K562 (cell line): ENCODE measurements around the gene TMIGD1. TPM values are rescaled to one million over a fixed set of nuclear protein-coding genes. Genes with fewer than 3 reads are reported as not detected.

ENCODE experiments used
- ATAC-seq: fragments of 200-7000 bp; cut with Tn5 transposase; 3 replicates; pipeline ENCODE4 v1.9.1; 2020; ENCODE audit warnings: moderate library complexity
- BruUV-seq: library from RNA; stranded (reverse); fragments of 400-500 nt; replicated peaks from 2 replicates; lab custom pipeline; 2021; lab: Mats Ljungman, UMichigan
- CTCF ChIA-PET: fragments of 300-600 bp; formaldehyde crosslinking; extraction: SDS; loops from one replicate; lab custom pipeline; 2021; ENCODE audit warnings: low intra/inter-chr PET ratio; lab: Yijun Ruan, JAX
- POLR2A ChIA-PET: fragments of 300-600, 350-650 bp; sonication (Branson Sonifier 250); formaldehyde crosslinking; extraction: SDS; loops from one replicate; lab custom pipeline; 2021; ENCODE audit warnings: antibody characterized with exemption, inconsistent platforms; lab: Yijun Ruan, JAX
- DNase-seq, 4 experiments: peaks; one replicate each; pipeline versions ENCODE4 v3.0.0 to v3.0.0-alpha.2; 2011 to 2018; ENCODE audit warnings: low spot score in 3 of 4, mixed read lengths in 3 of 4; ENCODE audit errors: extremely low read depth in 1 of 4
- FAIRE-seq: peaks from 2 replicates; lab custom pipeline; 2011; peaks lifted over from hg19 to GRCh38; lab: Jason Lieb, UNC
- H2AFZ ChIP-seq: 2 replicates; pipeline ENCODE4 v1.6.0; 2011; ENCODE audit warnings: low read depth, low read length, control low read depth, inconsistent platforms
- H3K27ac ChIP-seq: fragments of 200-600 bp; 3 replicates; pipeline ENCODE4 v1.8.0; 2011; ENCODE audit warnings: low read depth, mild to moderate bottlenecking, control low read depth, inconsistent platforms, low read length, moderate library complexity, mixed read lengths; ENCODE audit errors: extremely low read depth
- H3K27me3 ChIP-seq, 2 experiments: fragments of 300-600 bp in 1 of 2; 2 replicates in 1 of 2; 3 replicates in 1 of 2; pipeline versions ENCODE4 v1.6.0 to v1.8.0; 2011; ENCODE audit warnings: inconsistent platforms in 2 of 2, low read length in 2 of 2, mild to moderate bottlenecking in 1 of 2, mixed read lengths in 1 of 2, moderate library complexity in 1 of 2; ENCODE audit not compliant: control insufficient read depth in 2 of 2, insufficient read depth in 2 of 2
- H3K36me3 ChIP-seq: fragments of 300-600 bp; 3 replicates; pipeline ENCODE4 v1.8.0; 2011; ENCODE audit warnings: mild to moderate bottlenecking, low read length, inconsistent platforms; ENCODE audit not compliant: control insufficient read depth, insufficient read depth
- H3K4me1 ChIP-seq, 2 experiments: fragments of 200-600 bp in 1 of 2; replicated peaks in 1 of 2; 2 replicates in 1 of 2; 3 replicates in 1 of 2; pipeline versions ENCODE4 v1.5.1 to v1.8.0; 2011; ENCODE audit warnings: inconsistent platforms in 2 of 2, low read length in 2 of 2, mild to moderate bottlenecking in 1 of 2, mixed read lengths in 1 of 2, moderate library complexity in 1 of 2; ENCODE audit not compliant: control insufficient read depth in 2 of 2, insufficient read depth in 2 of 2
- H3K4me2 ChIP-seq: 2 replicates; pipeline ENCODE4 v1.6.1; 2011; ENCODE audit warnings: low read length, control low read depth, inconsistent platforms, mixed read lengths; ENCODE audit not compliant: insufficient read depth
- H3K4me3 ChIP-seq: fragments of 200-600 bp; sonication (generic), shearing (Covaris generic); 2 replicates; pipeline ENCODE4 v1.5.1; 2016; ENCODE audit warnings: control low read depth, inconsistent platforms
- H3K79me2 ChIP-seq: fragments of 200-600 bp; 3 replicates; pipeline ENCODE4 v1.8.0; 2011; ENCODE audit warnings: low read length, inconsistent platforms; ENCODE audit not compliant: control insufficient read depth, insufficient read depth
- H3K9ac ChIP-seq, 2 experiments: 2 replicates each; pipeline versions ENCODE4 v1.6.0 to v1.6.1; 2011; ENCODE audit warnings: low read depth in 2 of 2, low read length in 2 of 2, control low read depth in 1 of 2, inconsistent platforms in 1 of 2, mild to moderate bottlenecking in 1 of 2, mixed read lengths in 1 of 2; ENCODE audit not compliant: insufficient read depth in 1 of 2
- H3K9me1 ChIP-seq: one replicate; pipeline ENCODE4 v1.6.0; 2011; ENCODE audit warnings: inconsistent platforms, mild to moderate bottlenecking, low read length, moderate library complexity; ENCODE audit not compliant: control insufficient read depth, insufficient read depth
- H3K9me3 ChIP-seq: replicated peaks from 2 replicates; pipeline ENCODE4 v1.5.1; 2011; ENCODE audit warnings: low read depth, low read length, inconsistent platforms; ENCODE audit not compliant: control insufficient read depth, insufficient read depth
- H4K20me1 ChIP-seq: replicated peaks from 2 replicates; pipeline ENCODE4 v1.6.1; 2011; ENCODE audit warnings: low read length, inconsistent platforms, mixed read lengths; ENCODE audit not compliant: control insufficient read depth, insufficient read depth
- FOXP1 ChIP-seq: sonication (generic); formaldehyde crosslinking; IDR thresholded peaks from 2 replicates; pipeline ENCODE4 v1.8.0; 2022; ENCODE audit warnings: mild to moderate bottlenecking, missing genetic modification reagents
- JUN ChIP-seq, 2 experiments: sonication (generic) in 1 of 2; formaldehyde crosslinking in 1 of 2; IDR thresholded peaks; 2 replicates each; pipeline versions ENCODE4 v1.6.1 to v1.8.0; 2012 to 2022; ENCODE audit warnings: borderline replicate concordance in 2 of 2, mild to moderate bottlenecking in 2 of 2, improper control_type of control experiment in 1 of 2, low read depth in 1 of 2, low read length in 1 of 2, missing genetic modification reagents in 1 of 2
- MED1 ChIP-seq: sonication (generic); formaldehyde crosslinking; IDR thresholded peaks from 2 replicates; pipeline ENCODE4 v1.8.1; 2023; ENCODE audit warnings: missing genetic modification reagents, borderline replicate concordance
- ZNF134 ChIP-seq: fragments of 250-450 bp; sonication (Bioruptor Pico); conservative IDR thresholded peaks from 2 replicates; pipeline ENCODE4 v1.4.0; 2020
- ZNF24 ChIP-seq: fragments of 450-650 bp; IDR thresholded peaks from 2 replicates; pipeline ENCODE4 v1.6.1; 2016
- WGBS: fragments of 100-300 bp; shearing (Covaris generic); methylation state at CpG from one replicate; pipeline ENCODE4 v1.1.6; 2016; ENCODE audit warnings: low coverage, mixed read lengths; ENCODE audit not compliant: insufficient coverage; ENCODE audit errors: missing lambda C conversion rate; 5-methylcytosine and 5-hydroxymethylcytosine counted together
- in situ Hi-C: fragments of 300-500 bp; cut with MboI; formaldehyde crosslinking; loops from 4 replicates; pipeline ENCODE4 v1.15.0; 2018; ENCODE audit warnings: inconsistent platforms, mixed read lengths
- intact Hi-C: fragments of 100-400 bp; cut with micrococcal nuclease; formaldehyde crosslinking; loops from 2 replicates; pipeline ENCODE4 v1.14.2; 2022
- polyA plus RNA-seq, 8 experiments: library from polyadenylated mRNA; depleted of rRNA in 4 of 8; stranded (reverse) in 5 of 8; unstranded in 3 of 8; fragments of >200 nt; fragmentation: Nextera tagmentation in 2 of 8; fragmentation: Illumina TruSeq in 1 of 8; extraction: Ambion mirVana in 2 of 8; extraction: Trizol in 1 of 8; gene quantifications; 2 replicates each; pipeline versions ENCODE4 v1.2.1 to v1.2.3, GENCODE V29; 2011 to 2014; ENCODE audit warnings: inconsistent platforms in 1 of 8, missing spikeins in 1 of 8
- total RNA-seq, 7 experiments: library from RNA; depleted of rRNA in 6 of 7; stranded (reverse); fragments of >200 nt in 6 of 7; fragmentation: Illumina TruSeq in 2 of 7; extraction: Trizol in 2 of 7; gene quantifications; 2 replicates each; pipeline versions ENCODE4 v1.2.1 to v1.2.3, GENCODE V29; 2011 to 2021; ENCODE audit warnings: low replicate concordance in 1 of 7
- TF ChIP-seq, protein P1 (sequence below): IDR thresholded peaks from 2 replicates; pipeline ENCODE4 v1.6.1; 2016; ENCODE audit warnings: missing genetic modification characterization, missing compliant biosample characterization
- TF ChIP-seq, protein P2 (sequence below): fragments of 250-450 bp; sonication (Bioruptor Pico); IDR thresholded peaks from 2 replicates; pipeline ENCODE4 v1.5.0; 2021

The TMIGD1 gene
- total and polyA plus RNA-seq, 9 of the 15 experiments (the other 6 are each of a cell fraction or from before 2014, with no cell fraction given), result not detected

DNA sequence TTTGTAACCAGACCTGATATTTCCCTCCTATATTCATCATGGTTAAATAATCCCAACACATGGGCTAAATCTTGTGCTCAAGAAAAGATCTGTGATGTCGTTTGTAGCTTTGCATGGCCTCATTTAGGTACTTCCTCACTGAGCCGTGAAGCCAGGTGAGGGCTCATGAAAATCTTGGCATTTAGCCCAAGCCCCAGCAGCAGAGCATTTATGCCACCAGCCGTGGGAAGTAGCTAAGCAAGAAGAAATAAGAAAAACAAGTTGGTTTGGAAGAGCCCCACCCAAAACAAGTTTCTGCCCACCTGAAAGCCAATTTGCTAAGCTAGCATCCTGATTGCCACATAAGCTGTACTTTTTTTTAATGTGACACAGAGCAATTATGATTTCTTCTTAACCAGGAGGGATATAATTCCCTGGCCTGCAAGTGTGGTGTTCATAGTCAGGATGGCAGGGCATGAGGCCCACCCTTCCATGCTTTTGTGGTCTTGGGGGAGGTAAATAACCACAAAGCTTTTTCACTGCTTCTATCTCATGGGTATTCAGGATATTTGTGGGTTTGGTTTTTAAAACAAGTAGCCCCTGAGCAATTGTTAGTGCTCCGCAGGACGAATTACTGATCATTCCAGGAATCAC lies 10.5 kb downstream of the TMIGD1 start (continued):
- TF ChIP-seq JUN (IDR thresholded peaks at IDR 0.05; ENCODE audit: borderline replicate concordance, low read depth, low read length) (no peak), JUN (CRISPR knock-in tag; IDR thresholded peaks at IDR 0.05; ENCODE audit: borderline replicate concordance) (no peak), ZNF134 (CRISPR knock-in tag) (no peak), FOXP1 (CRISPR knock-in tag) (no peak)
- TF ChIP-seq, protein P1, sequence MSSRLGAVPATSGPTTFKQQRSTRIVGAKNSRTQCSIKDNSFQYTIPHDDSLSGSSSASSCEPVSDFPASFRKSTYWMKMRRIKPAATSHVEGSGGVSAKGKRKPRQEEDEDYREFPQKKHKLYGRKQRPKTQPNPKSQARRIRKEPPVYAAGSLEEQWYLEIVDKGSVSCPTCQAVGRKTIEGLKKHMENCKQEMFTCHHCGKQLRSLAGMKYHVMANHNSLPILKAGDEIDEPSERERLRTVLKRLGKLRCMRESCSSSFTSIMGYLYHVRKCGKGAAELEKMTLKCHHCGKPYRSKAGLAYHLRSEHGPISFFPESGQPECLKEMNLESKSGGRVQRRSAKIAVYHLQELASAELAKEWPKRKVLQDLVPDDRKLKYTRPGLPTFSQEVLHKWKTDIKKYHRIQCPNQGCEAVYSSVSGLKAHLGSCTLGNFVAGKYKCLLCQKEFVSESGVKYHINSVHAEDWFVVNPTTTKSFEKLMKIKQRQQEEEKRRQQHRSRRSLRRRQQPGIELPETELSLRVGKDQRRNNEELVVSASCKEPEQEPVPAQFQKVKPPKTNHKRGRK, result no peak
- TF ChIP-seq, protein P2, sequence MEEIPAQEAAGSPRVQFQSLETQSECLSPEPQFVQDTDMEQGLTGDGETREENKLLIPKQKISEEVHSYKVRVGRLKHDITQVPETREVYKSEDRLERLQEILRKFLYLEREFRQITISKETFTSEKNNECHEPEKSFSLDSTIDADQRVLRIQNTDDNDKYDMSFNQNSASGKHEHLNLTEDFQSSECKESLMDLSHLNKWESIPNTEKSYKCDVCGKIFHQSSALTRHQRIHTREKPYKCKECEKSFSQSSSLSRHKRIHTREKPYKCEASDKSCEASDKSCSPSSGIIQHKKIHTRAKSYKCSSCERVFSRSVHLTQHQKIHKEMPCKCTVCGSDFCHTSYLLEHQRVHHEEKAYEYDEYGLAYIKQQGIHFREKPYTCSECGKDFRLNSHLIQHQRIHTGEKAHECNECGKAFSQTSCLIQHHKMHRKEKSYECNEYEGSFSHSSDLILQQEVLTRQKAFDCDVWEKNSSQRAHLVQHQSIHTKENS, result no peak

- Histone ChIP-seq H3K9me1 (no peaks in the 10 kb centered on the region), H3K27ac (no peak overlapping the region), H3K4me2 (no peak overlapping the region), H3K36me3 (no peaks in the 10 kb centered on the region), H3K4me1 (peaks cover 0 to 22% of the 10 kb centered on the region in 2 experiments; a peak in 3 of 5 replicates), H3K4me3 (no peak overlapping the region), H3K79me2 (no peaks in the 10 kb centered on the region), H3K9ac (no peak overlapping the region), H4K20me1 (no peaks in the 10 kb centered on the region), H3K9me3 (no peaks in the 10 kb centered on the region), H3K27me3 (no peaks in the 10 kb centered on the region)
- intact Hi-C loops (no loop called here), in situ Hi-C loops (no loop called here)
- FAIRE-seq (no peak), ATAC-seq (no peak), DNase-seq (no peak)
- BruUV-seq, result no TSS peak
- 35% methylated on average over 4 of the region's 4 CpGs for WGBS
- CTCF ChIA-PET, result no interaction called here
- POLR2A ChIA-PET, result interaction anchor here (0.7 kb wide), 1 partner anchor 15 kb away, joined by 3 read pairs; no protein-coding TSS in a partner anchor
- TF ChIP-seq MED1 (CRISPR knock-in tag), result no peak
- no peak for TF ChIP-seq ZNF24
- TF ChIP-seq, all 486 proteins: peak for 0
- H2AFZ ChIP-seq, result 0 out of 2 replicates have a peak overlapping the region, but pooled peaks have one; percentile 18
These were observed 12.5 kb downstream of the TMIGD1 start for GRCh38 chr17:30321314-30321713.
